ENCODE data around the gene CACYBP. TPM values are rescaled to one million over a fixed set of nuclear protein-coding genes. Genes with fewer than 3 reads are reported as not detected.

The CACYBP gene
- 100 to 1,000 TPM; 209 to 215 TPM for total RNA-seq

GRCh38 chr1:174999936-175000696, at the start of gene CACYBP:
CACYBP (plus strand) TSS chr1:174999947; CDS start chr1:175000181, 234 bp downstream.
- POLR2A ChIA-PET: interaction anchor here (0.6 to 4.2 kb wide), 15 partner anchors 11 to 470 kb away, joined by 3 to 69 read pairs (median 7); partner anchors contain the start of gene MRPS14
- Mint-ChIP-seq H3K27ac (no peak within 1 kb of the TSS), H3K36me3 (ENCODE audit: low read depth) (peaks cover 34% of the 10 kb centered on the region), H3K4me1 (ENCODE audit: low read depth) (peaks cover 47% of the 10 kb centered on the region), H3K4me3 (no peak within 1 kb of the TSS), H3K27me3 (ENCODE audit: low read depth) (no peaks in the 10 kb centered on the region), H3K9me3 (ENCODE audit: insufficient read depth) (no peaks in the 10 kb centered on the region)
- CTCF ChIA-PET: interaction anchor here (0.9 to 6.1 kb wide), 21 partner anchors 9 to 738 kb away, joined by 3 to 57 read pairs (median 5); partner anchors contain the start of gene MRPS14
- DNase-seq (peak; percentile 54), ATAC-seq (peak; percentile 73)

- Mint-ChIP-seq H3K27me3 (ENCODE audit: low read depth) (no peaks in the 10 kb centered on the region), H3K27ac (no peak overlapping the region), H3K36me3 (ENCODE audit: low read depth) (peaks cover 7% of the 10 kb centered on the region), H3K4me1 (ENCODE audit: low read depth) (peaks cover 19% of the 10 kb centered on the region), H3K9me3 (ENCODE audit: insufficient read depth) (no peaks in the 10 kb centered on the region), H3K4me3 (no peak overlapping the region)
- CTCF ChIA-PET: interaction anchor here (0.9 to 1.9 kb wide), 3 partner anchors 13 to 30 kb away, joined by 3 to 7 read pairs (median 3); no protein-coding TSS in a partner anchor
- no peak for ATAC-seq
- no peak for DNase-seq
- POLR2A ChIA-PET: interaction anchor here (1.4 kb wide), 1 partner anchor 11 kb away, joined by 3 read pairs; no protein-coding TSS in a partner anchor
These were observed 46.3 kb upstream of the CACYBP start for GRCh38 chr1:174953285-174954072.

GRCh38 chr1:174954073-174954460, 45.7 kb upstream of the CACYBP start:
- ChIA-PET CTCF (interaction anchor here (0.9 to 1.9 kb wide), 2 partner anchors 13 to 29 kb away, joined by 3 to 7 read pairs; no protein-coding TSS in a partner anchor), POLR2A (interaction anchor here (1.4 kb wide), 1 partner anchor 10 kb away, joined by 3 read pairs; no protein-coding TSS in a partner anchor)
- Mint-ChIP-seq H3K9me3 (ENCODE audit: insufficient read depth) (no peaks in the 10 kb centered on the region), H3K4me1 (ENCODE audit: low read depth) (peaks cover 20% of the 10 kb centered on the region), H3K27me3 (ENCODE audit: low read depth) (no peaks in the 10 kb centered on the region), H3K4me3 (no peak overlapping the region), H3K27ac (no peak overlapping the region), H3K36me3 (ENCODE audit: low read depth) (peaks cover 7% of the 10 kb centered on the region)
- ATAC-seq (no peak), DNase-seq (no peak)

GRCh38 chr1:174954671-174955669, 44.8 kb upstream of the CACYBP start:
- ChIA-PET CTCF (interaction anchor here (1.9 kb wide), 1 partner anchor 28 kb away, joined by 7 read pairs; no protein-coding TSS in a partner anchor), POLR2A (interaction anchor here (1.4 kb wide), 1 partner anchor 9 kb away, joined by 3 read pairs; no protein-coding TSS in a partner anchor)
- no peak for DNase-seq
- no peak overlapping the region for H3K4me3 Mint-ChIP-seq
- H3K4me1 Mint-ChIP-seq (ENCODE audit: low read depth): peaks cover 20% of the 10 kb centered on the region
- H3K27ac Mint-ChIP-seq: no peak overlapping the region
- H3K9me3 Mint-ChIP-seq (ENCODE audit: insufficient read depth): no peaks in the 10 kb centered on the region
- H3K27me3 Mint-ChIP-seq (ENCODE audit: low read depth): no peaks in the 10 kb centered on the region
- ATAC-seq: no peak
- H3K36me3 Mint-ChIP-seq (ENCODE audit: low read depth): peaks cover 7% of the 10 kb centered on the region

- ChIA-PET CTCF (interaction anchor here (1.0 kb wide), 1 partner anchor 27 kb away, joined by 3 read pairs; no protein-coding TSS in a partner anchor), POLR2A (no interaction called here)
- ATAC-seq: no peak
- H3K4me1 Mint-ChIP-seq (ENCODE audit: low read depth): peaks cover 20% of the 10 kb centered on the region
- peaks cover 7% of the 10 kb centered on the region for H3K36me3 Mint-ChIP-seq (ENCODE audit: low read depth)
- H3K27ac Mint-ChIP-seq: no peak overlapping the region
- no peak overlapping the region for H3K4me3 Mint-ChIP-seq
- H3K27me3 Mint-ChIP-seq (ENCODE audit: low read depth): no peaks in the 10 kb centered on the region
- H3K9me3 Mint-ChIP-seq (ENCODE audit: insufficient read depth): no peaks in the 10 kb centered on the region
- DNase-seq: no peak
These were observed 43.7 kb upstream of the CACYBP start for GRCh38 chr1:174956086-174956485.

- Mint-ChIP-seq H3K9me3 (ENCODE audit: insufficient read depth) (no peaks in the 10 kb centered on the region), H3K4me1 (ENCODE audit: low read depth) (peaks cover 20% of the 10 kb centered on the region), H3K27me3 (ENCODE audit: low read depth) (no peaks in the 10 kb centered on the region), H3K36me3 (ENCODE audit: low read depth) (peaks cover 7% of the 10 kb centered on the region), H3K27ac (no peak overlapping the region), H3K4me3 (no peak overlapping the region)
- ChIA-PET POLR2A (no interaction called here), CTCF (interaction anchor here (1.0 to 1.2 kb wide), 4 partner anchors 18 to 42 kb away, joined by 3 read pairs; no protein-coding TSS in a partner anchor)
- no peak for DNase-seq
- ATAC-seq: no peak
These were observed 42.8 kb upstream of the CACYBP start for GRCh38 chr1:174956976-174957375.

- ATAC-seq: peak; percentile 67
- no peaks in the 10 kb centered on the region for H3K9me3 Mint-ChIP-seq (ENCODE audit: insufficient read depth)
- no peak for DNase-seq
- peak overlapping the region; percentile 75 for H3K27ac Mint-ChIP-seq
- ChIA-PET POLR2A (interaction anchor here (0.6 kb wide), 1 partner anchor 36 kb away, joined by 3 read pairs; no protein-coding TSS in a partner anchor), CTCF (interaction anchor here (0.9 to 1.6 kb wide), 5 partner anchors 14 to 41 kb away, joined by 3 to 6 read pairs (median 3); no protein-coding TSS in a partner anchor)
- peak overlapping the region; percentile 49 for H3K4me3 Mint-ChIP-seq
- peaks cover 7% of the 10 kb centered on the region for H3K36me3 Mint-ChIP-seq (ENCODE audit: low read depth)
- peaks cover 20% of the 10 kb centered on the region for H3K4me1 Mint-ChIP-seq (ENCODE audit: low read depth)
- no peaks in the 10 kb centered on the region for H3K27me3 Mint-ChIP-seq (ENCODE audit: low read depth)
These were observed 41.9 kb upstream of the CACYBP start for GRCh38 chr1:174957829-174958228.

GRCh38 chr1:174958396-174958795, 41.4 kb upstream of the CACYBP start:
- DNase-seq: no peak
- Mint-ChIP-seq H3K9me3 (ENCODE audit: insufficient read depth) (no peaks in the 10 kb centered on the region), H3K36me3 (ENCODE audit: low read depth) (peaks cover 7% of the 10 kb centered on the region), H3K27me3 (ENCODE audit: low read depth) (no peaks in the 10 kb centered on the region), H3K4me3 (no peak overlapping the region), H3K4me1 (ENCODE audit: low read depth) (peaks cover 24% of the 10 kb centered on the region), H3K27ac (no peak overlapping the region)
- ChIA-PET CTCF (interaction anchor here (0.9 to 1.6 kb wide), 6 partner anchors 13 to 41 kb away, joined by 3 to 6 read pairs (median 3); partner anchors contain the start of gene CACYBP), POLR2A (no interaction called here)
- ATAC-seq: no peak

- H3K4me1 Mint-ChIP-seq (ENCODE audit: low read depth): peaks cover 39% of the 10 kb centered on the region
- CTCF ChIA-PET: interaction anchor here (12.6 kb wide), 1 partner anchor 22 kb away, joined by 146 read pairs; no protein-coding TSS in a partner anchor
- POLR2A ChIA-PET: no interaction called here
- no peak for DNase-seq
- H3K36me3 Mint-ChIP-seq (ENCODE audit: low read depth): peaks cover 11% of the 10 kb centered on the region
- no peak for ATAC-seq
- H3K27ac Mint-ChIP-seq: no peak overlapping the region
- H3K27me3 Mint-ChIP-seq (ENCODE audit: low read depth): no peaks in the 10 kb centered on the region
- no peaks in the 10 kb centered on the region for H3K9me3 Mint-ChIP-seq (ENCODE audit: insufficient read depth)
- H3K4me3 Mint-ChIP-seq: no peak overlapping the region
These were observed 39.4 kb upstream of the CACYBP start for GRCh38 chr1:174960362-174960761.

GRCh38 chr1:174963529-174964125, 36.1 kb upstream of the CACYBP start:
- H3K9me3 Mint-ChIP-seq (ENCODE audit: insufficient read depth): no peaks in the 10 kb centered on the region
- no peak overlapping the region for H3K4me3 Mint-ChIP-seq
- no peaks in the 10 kb centered on the region for H3K27me3 Mint-ChIP-seq (ENCODE audit: low read depth)
- H3K27ac Mint-ChIP-seq: no peak overlapping the region
- ChIA-PET POLR2A (interaction anchor here (1.0 to 3.0 kb wide), 3 partner anchors 9 to 164 kb away, joined by 3 to 14 read pairs (median 9); partner anchors contain the start of gene CACYBP), CTCF (interaction anchor here (0.9 to 12.6 kb wide), 4 partner anchors 14 to 36 kb away, joined by 3 to 146 read pairs (median 20); partner anchors contain the start of gene CACYBP)
- no peak for ATAC-seq
- H3K4me1 Mint-ChIP-seq (ENCODE audit: low read depth): peaks cover 52% of the 10 kb centered on the region
- DNase-seq: no peak
- H3K36me3 Mint-ChIP-seq (ENCODE audit: low read depth): peaks cover 3% of the 10 kb centered on the region

Measured in activated CD8-positive, alpha-beta T cell treated with anti-CD3 and anti-CD28 coated beads, Interleukin-2, amount 10 ng/mL, durations not matched to agents 7 days and 5 days (primary cell).